CD4-positive, alpha-beta T cell (primary cell): Measurements from ENCODE around the gene CASKIN1. TPM values are rescaled to one million over a fixed set of nuclear protein-coding genes. Genes with fewer than 3 reads are reported as not detected.

Experiments
- ATAC-seq: fragments of 200-7000 bp; cut with Tn5 transposase; one replicate; pipeline ENCODE4 v1.10.0; 2022; ENCODE audit warnings: mild to moderate bottlenecking; ENCODE audit not compliant: poor library complexity
- CTCF ChIA-PET: fragments of 350-600 bp; sonication (Branson Sonifier 250); formaldehyde crosslinking; loops from one replicate; lab custom pipeline; 2021; ENCODE audit warnings: antibody characterized with exemption, inconsistent platforms; lab: Charles Lee
- POLR2A ChIA-PET: fragments of 350-600 bp; sonication (Branson Sonifier 250); formaldehyde crosslinking; loops from one replicate; lab custom pipeline; 2021; ENCODE audit warnings: antibody characterized with exemption, inconsistent platforms; lab: Charles Lee
- DNase-seq, 14 experiments: peaks; one replicate each; pipeline ENCODE4 v3.0.0-alpha.2; 2013 to 2020; ENCODE audit warnings: mixed read lengths in 2 of 14
- H3K27ac ChIP-seq, 2 donors: one replicate each; pipeline versions ENCODE4 v1.5.1 to v1.7.0; 2013; ENCODE audit warnings: low read length in 2 of 2, low read depth in 1 of 2, mild to moderate bottlenecking in 1 of 2
- H3K27me3 ChIP-seq, 2 experiments: 1 replicate in 1 of 2; 2 replicates in 1 of 2; pipeline versions ENCODE4 v1.6.1 to v1.7.0; 2013; ENCODE audit warnings: low read length in 2 of 2, control low read depth in 1 of 2, mild to moderate bottlenecking in 1 of 2, moderate library complexity in 1 of 2; ENCODE audit not compliant: insufficient read depth in 2 of 2, control insufficient read depth in 1 of 2
- H3K36me3 ChIP-seq: one replicate; pipeline ENCODE4 v1.6.1; 2013; ENCODE audit warnings: low read length, control low read depth; ENCODE audit not compliant: insufficient read depth
- H3K4me1 ChIP-seq: one replicate; pipeline ENCODE4 v1.6.1; 2013; ENCODE audit warnings: low read length, control low read depth; ENCODE audit not compliant: insufficient read depth
- H3K4me3 ChIP-seq: one replicate; pipeline ENCODE4 v1.5.1; 2013; ENCODE audit warnings: mild to moderate bottlenecking, low read length, moderate library complexity
- H3K9me3 ChIP-seq, 2 experiments: 1 replicate in 1 of 2; 2 replicates in 1 of 2; pipeline versions ENCODE4 v1.6.1 to v1.7.0; 2013; ENCODE audit warnings: low read length in 2 of 2, mild to moderate bottlenecking in 2 of 2, control low read depth in 1 of 2, moderate library complexity in 1 of 2; ENCODE audit not compliant: control insufficient read depth in 1 of 2, insufficient read depth in 1 of 2
- H3K27ac Mint-ChIP-seq: one replicate; pipeline ENCODE4 v1.8.0; 2020; ENCODE audit warnings: mixed read lengths
- H3K27me3 Mint-ChIP-seq: one replicate; pipeline ENCODE4 v1.8.0; 2021; ENCODE audit warnings: mixed read lengths
- H3K36me3 Mint-ChIP-seq: one replicate; pipeline ENCODE4 v1.8.0; 2021; ENCODE audit warnings: low read depth, mixed read lengths
- H3K4me1 Mint-ChIP-seq: one replicate; pipeline ENCODE4 v1.8.0; 2021; ENCODE audit warnings: low read depth, mixed read lengths
- H3K4me3 Mint-ChIP-seq: one replicate; pipeline ENCODE4 v1.8.0; 2020; ENCODE audit warnings: mild to moderate bottlenecking, mixed read lengths
- H3K9me3 Mint-ChIP-seq: one replicate; pipeline ENCODE4 v1.8.0; 2020; ENCODE audit warnings: mixed read lengths
- intact Hi-C, 2 experiments: fragments of 100-400 bp; cut with DNase I in 1 of 2; cut with micrococcal nuclease in 1 of 2; formaldehyde crosslinking; loops; one replicate each; pipeline versions ENCODE4 v1.15.1 to v1.9.0; 2023 to 2025; cut with DNase I, micrococcal nuclease
- total RNA-seq, 174 experiments: library from RNA in 2 of 174; stranded (reverse) in 2 of 174; gene quantifications; one replicate each; pipeline ENCODE4 v1.2.3 and lab custom pipeline; 2021 to 2026
- TF ChIP-seq, protein P1 (sequence below): fragments of 200-600 bp; IDR thresholded peaks from one replicate; pipeline ENCODE4 v1.8.0; 2022; ENCODE audit warnings: antibody characterized with exemption, mild to moderate bottlenecking

Gene CASKIN1
- total RNA-seq, 2 experiments from 2014 or later = 0.06 TPM; not detected in 1

DNA sequence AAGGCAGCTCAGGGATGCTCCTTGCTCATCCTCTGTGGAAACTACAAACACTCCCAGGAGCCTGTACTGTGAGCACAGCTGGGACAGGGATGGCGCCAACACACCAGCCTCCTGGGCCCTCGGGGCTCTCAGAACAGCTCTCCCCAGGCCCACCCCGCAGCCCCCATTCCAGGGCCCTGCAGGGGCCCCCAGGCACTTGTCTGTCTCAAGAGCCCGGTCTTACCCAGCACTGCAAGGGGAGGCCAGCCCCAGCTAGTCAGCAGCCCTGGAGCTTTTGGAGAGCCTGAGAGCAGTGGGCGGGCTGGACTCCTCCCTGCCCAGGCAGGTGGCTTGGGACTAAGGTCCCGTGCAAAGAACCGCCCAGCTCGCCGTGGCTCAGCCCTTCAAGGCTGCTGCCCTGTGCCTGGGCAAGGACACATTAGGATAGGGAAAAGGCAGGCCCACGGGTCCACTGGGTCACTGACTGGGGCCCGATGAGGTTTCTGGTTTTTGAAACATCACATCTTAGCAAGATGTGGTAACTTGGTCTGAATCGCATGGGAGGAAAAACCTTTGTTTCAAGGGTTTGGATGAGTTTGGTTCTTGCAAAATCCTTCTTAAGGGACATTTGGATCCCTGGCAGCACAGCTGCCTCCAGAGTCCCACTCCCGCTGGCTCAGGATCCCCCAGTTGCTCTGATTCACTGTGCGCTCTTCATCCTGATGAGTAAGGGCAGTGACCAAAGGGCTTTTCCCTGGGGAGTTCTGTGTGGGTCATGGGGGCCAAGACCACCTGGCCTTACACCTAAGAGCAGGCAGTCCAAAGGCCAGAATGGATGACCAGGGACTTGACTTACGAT, 42.7 kb upstream of the CASKIN1 start:
- ATAC-seq (no peak), DNase-seq (no peak)
- Histone ChIP-seq H3K27me3 (peaks cover 0 to 12% of the 10 kb centered on the region in 2 experiments), H3K4me3 (no peak overlapping the region), H3K4me1 (peaks cover 11% of the 10 kb centered on the region), H3K27ac (no peak overlapping the region), H3K9me3 (no peaks in the 10 kb centered on the region), H3K36me3 (peaks cover 26% of the 10 kb centered on the region)
- POLR2A ChIA-PET = interaction anchor here (1.0 kb wide), 1 partner anchor 13 kb away, joined by 3 read pairs; the partner anchor contains the start of gene ECI1
- Mint-ChIP-seq H3K4me3 (no peak overlapping the region), H3K36me3 (peaks cover 21% of the 10 kb centered on the region), H3K27me3 (peaks cover 4% of the 10 kb centered on the region), H3K27ac (no peak overlapping the region), H3K9me3 (no peaks in the 10 kb centered on the region), H3K4me1 (no peaks in the 10 kb centered on the region)
- CTCF ChIA-PET = no interaction called here
- intact Hi-C loops = no loop called here
- TF ChIP-seq, protein P1, sequence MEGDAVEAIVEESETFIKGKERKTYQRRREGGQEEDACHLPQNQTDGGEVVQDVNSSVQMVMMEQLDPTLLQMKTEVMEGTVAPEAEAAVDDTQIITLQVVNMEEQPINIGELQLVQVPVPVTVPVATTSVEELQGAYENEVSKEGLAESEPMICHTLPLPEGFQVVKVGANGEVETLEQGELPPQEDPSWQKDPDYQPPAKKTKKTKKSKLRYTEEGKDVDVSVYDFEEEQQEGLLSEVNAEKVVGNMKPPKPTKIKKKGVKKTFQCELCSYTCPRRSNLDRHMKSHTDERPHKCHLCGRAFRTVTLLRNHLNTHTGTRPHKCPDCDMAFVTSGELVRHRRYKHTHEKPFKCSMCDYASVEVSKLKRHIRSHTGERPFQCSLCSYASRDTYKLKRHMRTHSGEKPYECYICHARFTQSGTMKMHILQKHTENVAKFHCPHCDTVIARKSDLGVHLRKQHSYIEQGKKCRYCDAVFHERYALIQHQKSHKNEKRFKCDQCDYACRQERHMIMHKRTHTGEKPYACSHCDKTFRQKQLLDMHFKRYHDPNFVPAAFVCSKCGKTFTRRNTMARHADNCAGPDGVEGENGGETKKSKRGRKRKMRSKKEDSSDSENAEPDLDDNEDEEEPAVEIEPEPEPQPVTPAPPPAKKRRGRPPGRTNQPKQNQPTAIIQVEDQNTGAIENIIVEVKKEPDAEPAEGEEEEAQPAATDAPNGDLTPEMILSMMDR = no peak

DNA sequence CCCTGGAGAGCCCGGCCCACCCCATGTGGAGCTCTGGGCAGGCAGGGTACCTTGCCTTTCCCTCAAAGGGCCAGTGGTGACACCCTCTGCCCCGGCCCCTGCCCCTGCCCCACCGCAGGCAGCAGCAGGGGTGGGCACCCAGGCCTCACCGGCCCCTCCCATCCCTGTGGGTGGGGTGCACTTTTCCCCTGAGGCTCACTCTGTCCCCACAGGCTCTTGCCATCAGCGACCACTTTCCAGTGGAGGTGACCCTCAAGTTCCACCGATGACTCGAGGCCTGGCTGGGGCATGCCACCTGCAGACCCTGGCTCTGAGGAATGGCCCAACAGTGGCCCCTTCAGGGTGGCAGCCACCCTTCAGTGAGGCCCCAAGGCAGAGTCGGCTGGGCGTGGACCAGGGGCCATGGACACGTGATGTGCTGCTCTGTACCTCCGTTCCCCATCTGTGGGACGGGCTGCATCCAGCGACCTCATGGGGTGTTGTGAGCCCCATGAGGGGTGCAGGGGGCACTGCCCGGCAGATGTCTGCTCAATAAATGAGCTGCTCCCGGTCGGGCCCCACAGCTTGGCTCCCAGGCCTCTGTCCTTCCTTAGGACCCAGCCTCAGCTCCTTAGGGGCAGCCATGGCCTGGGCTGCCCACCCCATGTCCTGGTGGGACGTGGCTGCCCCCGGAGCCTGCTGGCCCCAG, 41.9 kb upstream of the CASKIN1 start:
- CTCF ChIA-PET = no interaction called here
- POLR2A ChIA-PET = interaction anchor here (1.0 kb wide), 1 partner anchor 13 kb away, joined by 3 read pairs; the partner anchor contains the start of gene ECI1
- Mint-ChIP-seq H3K36me3 (peaks cover 19% of the 10 kb centered on the region), H3K27ac (no peak overlapping the region), H3K4me1 (no peaks in the 10 kb centered on the region), H3K9me3 (no peaks in the 10 kb centered on the region), H3K27me3 (peaks cover 4% of the 10 kb centered on the region), H3K4me3 (no peak overlapping the region)
- TF ChIP-seq, protein P1 = no peak
- no peak overlapping the region for H3K4me3 ChIP-seq
- no peak for DNase-seq
- no peak for ATAC-seq
- peaks cover 0 to 12% of the 10 kb centered on the region in 2 experiments for H3K27me3 ChIP-seq
- no peaks in the 10 kb centered on the region for H3K9me3 ChIP-seq
- intact Hi-C loops = no loop called here
- H3K27ac ChIP-seq = no peak overlapping the region
- peaks cover 11% of the 10 kb centered on the region for H3K4me1 ChIP-seq
- peaks cover 29% of the 10 kb centered on the region for H3K36me3 ChIP-seq

DNA sequence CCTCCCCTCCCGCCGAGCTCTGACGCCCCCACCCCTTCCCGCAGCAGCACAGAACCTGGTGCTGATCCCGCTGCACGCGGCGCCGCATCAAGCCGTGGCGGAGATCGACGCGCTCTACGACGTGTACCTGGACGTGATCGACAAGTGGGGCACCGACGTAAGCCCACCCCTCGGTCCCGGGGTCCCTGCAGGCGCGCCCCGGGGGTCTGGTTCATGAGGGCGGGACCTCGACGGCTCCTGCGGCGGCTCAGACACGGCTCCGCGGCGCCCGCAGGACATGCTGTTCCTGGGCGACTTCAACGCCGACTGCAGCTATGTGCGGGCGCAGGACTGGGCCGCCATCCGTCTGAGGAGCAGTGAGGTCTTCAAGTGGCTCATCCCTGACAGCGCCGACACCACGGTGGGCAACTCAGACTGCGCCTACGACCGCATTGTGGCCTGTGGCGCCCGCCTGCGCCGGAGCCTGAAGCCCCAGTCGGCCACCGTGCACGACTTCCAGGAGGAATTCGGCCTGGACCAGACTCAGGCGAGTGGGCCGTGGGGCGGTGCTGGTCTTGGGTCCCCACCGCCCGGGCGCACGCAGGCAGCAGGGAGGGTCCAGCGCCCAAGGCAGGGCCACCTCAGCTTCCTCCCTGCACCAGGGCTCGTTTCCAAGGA, 41.2 kb upstream of the CASKIN1 start:
- Mint-ChIP-seq H3K9me3 (no peaks in the 10 kb centered on the region), H3K4me3 (no peak overlapping the region), H3K4me1 (no peaks in the 10 kb centered on the region), H3K36me3 (peaks cover 19% of the 10 kb centered on the region), H3K27ac (no peak overlapping the region), H3K27me3 (peaks cover 4% of the 10 kb centered on the region)
- DNase-seq = no peak
- H3K36me3 ChIP-seq = peaks cover 29% of the 10 kb centered on the region
- H3K27me3 ChIP-seq = peaks cover 0 to 12% of the 10 kb centered on the region in 2 experiments
- ChIA-PET CTCF (no interaction called here), POLR2A (interaction anchor here (1.9 kb wide), 1 partner anchor 11 kb away, joined by 5 read pairs; no protein-coding TSS in a partner anchor)
- intact Hi-C loops = no loop called here
- no peak overlapping the region for H3K27ac ChIP-seq
- no peak for ATAC-seq
- H3K4me1 ChIP-seq = peaks cover 11% of the 10 kb centered on the region
- TF ChIP-seq, protein P1 = no peak
- no peaks in the 10 kb centered on the region for H3K9me3 ChIP-seq
- H3K4me3 ChIP-seq = no peak overlapping the region
